ENCODE results near the gene TOP1.

GRCh38 chr20:41085606-41086005 lies 57.0 kb downstream of the TOP1 start:
- TF ChIP-seq CTCF (IDR thresholded peaks at IDR 0.05), result no peak
- no peak for TF ChIP-seq POLR2A (IDR thresholded peaks at IDR 0.05)

All from vagina (tissue), 2 donors.